Stimulated activated CD4-positive, alpha-beta T cell treated with anti-CD3 and anti-CD28 coated beads, Interleukin-12 subunit alpha, Interleukin-12 subunit beta, amount 100 ng/mL, for 4 hours (primary cell): ENCODE measurements around the gene ARL6IP4.
"Not testable (repeated sequence)": the region's sequence is repeated elsewhere in the genome, so short reads cannot be mapped to it uniquely, and the experiment has no call there.

Source experiments
- DNase-seq: peaks from one replicate; pipeline ENCODE4 v3.0.0-alpha.2; 2020

Gene ARL6IP4

DNA sequence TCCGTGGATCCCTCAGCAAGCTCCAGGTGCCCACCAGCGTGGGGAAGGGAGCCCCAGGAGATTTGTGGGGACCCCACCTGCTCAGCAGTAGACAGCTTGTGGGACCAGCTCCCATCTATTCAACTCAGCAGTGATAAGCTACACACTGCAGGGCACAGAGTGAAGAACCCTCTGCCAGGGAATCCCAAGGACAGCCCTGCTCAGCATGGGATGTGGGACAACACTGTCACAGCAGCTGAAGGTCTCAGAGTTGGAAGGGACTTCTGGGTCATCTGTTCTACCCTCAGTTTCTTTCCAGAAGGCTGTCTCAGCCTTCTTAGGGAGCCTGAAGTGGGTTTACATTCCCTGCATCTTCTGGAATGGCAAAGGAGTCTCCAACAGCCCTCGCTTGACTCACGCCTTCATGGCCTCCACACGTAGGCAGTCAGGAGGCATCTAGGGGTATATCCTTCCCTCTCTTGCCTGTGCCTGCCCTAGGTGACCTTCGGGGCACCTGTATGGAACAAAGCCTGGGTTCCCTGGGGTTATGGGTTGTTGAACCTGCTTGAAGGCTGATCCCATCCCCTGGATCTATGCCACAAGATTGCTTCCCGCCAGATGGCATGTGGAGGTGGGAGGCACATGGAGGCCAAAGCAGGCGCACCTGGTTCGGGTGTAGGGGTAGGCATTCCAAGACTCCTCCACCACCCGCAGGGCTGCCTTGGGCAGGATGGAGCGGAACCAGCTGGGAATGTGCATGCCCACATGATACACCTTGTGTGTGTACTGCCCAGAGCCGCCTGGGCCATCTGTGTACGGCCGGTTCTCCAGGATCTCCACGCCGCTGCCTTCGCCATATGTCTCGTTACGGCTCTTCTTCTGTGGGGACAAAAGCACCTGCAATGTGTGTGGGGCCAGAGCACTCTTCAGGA, 33.0 kb downstream of the ARL6IP4 start:
- DNase-seq = no peak

DNA sequence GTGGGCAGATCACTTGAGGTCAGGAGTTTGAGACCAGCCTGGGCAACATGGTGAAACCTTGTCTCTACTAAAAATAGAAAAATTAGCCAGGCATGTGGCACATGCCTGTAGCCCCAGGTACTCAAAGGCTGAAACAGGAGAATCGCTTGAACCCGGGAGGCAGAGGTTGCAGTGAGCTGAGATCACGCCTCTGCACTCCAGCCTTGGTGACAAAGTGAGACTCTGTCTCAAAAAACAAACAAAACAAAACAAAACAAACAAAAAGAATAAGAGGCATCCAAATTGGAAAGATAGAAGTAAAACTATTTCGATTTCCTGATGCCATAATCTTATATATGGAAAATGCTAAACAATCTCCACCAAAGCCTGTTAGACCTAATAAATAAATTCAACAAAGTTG, 34.0 kb downstream of the ARL6IP4 start:
- DNase-seq = not testable (repeated sequence)

DNA sequence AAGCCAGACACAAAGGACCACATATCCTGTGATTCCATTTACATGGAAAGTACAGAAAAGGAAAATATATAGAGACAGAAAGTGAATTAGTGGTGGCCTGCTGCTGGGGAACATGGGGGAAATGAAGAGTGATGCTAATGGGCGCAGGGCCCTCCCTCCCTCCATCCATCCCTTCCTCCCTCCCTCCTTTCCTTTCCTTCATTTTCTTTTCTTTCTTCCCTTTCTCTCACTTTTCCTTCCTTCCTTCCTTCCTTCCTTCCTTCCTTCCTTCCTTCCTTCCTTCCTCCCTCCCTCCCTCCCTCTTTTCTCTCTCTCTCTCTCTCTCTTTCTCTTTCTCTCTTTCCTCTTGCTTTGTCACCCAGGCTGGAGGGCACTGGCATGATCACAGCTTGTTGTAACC, 37.3 kb downstream of the ARL6IP4 start:
- DNase-seq = no peak

DNA sequence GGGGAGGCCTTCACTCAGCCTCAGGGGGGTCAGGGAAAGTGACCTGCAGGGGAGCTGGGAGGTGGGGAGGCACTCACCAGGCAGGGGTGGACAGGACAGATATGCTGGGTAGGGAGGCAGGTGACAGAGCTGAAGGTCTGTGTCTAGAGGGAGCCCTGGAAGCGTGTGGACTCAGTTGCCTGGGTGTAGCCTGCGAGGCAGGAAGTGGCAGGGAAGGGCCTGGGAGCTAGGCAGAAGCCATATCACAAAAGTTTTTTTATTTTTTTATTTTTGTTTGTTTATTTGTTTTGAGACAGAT, 39.3 kb downstream of the ARL6IP4 start:
- DNase-seq = no peak

DNA sequence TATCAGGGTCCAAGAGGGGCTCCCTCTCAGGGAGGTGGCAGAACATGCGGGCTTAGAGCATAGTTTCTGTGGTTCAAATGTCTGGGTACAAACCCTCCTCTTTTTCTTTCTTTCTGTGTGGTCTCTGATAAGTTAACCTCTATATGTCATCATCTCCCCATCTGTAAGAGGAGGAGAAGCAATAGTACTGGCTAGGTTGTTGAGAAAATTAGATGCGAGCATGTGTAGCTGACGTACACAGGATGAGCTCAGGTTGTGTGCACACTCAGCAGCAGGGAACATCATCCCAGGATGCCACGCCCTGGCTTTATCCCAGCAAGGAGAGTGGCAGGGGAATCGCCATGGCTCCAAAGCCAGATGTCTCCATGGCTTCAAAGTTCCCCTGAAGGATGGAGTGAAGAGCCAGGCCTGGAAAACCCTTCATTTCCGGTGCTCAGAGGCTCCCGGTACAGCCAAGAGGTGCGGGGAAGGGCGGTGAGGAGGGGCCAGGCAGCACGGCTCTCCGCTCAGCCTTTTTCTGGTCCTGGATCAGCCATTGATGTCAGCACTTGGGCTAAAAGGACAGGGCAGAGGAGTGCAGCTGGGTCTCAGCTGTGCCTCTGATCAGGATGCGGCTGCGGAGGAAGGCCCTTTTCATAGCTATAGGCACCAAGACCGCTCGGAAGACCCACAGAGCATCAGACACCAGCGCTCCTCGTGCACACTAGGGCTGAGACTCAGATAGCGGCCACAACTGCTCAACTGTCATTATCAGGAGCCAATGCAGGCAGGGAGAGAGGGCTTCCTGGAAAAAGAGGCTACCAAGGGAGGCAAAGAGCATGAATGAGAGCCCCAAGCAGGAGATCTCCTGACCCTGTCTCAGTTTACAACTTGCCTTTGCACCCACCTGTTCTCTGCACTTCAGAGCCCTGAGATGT, 41.5 kb downstream of the ARL6IP4 start:
- no peak for DNase-seq

DNA sequence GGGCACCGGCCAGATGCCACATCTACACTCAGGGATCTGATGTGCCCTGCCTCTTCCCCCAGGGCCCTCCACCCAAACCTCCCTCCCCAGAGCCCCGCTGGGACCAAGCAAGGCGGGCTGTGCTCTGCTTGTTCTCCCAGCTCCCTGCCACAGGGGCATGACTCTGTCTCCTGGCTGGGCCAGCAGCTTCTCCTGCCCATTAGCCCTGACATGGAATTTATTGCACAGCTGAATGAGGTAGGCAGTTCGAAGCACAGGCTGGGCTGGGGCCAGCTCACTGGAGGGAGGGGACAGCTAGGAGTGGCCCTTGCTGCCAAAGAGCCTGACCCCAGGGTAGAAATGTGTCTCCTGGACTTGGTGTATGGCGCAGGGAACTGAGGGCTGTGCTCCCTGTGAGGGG, 42.4 kb downstream of the ARL6IP4 start:
- no peak for DNase-seq

DNA sequence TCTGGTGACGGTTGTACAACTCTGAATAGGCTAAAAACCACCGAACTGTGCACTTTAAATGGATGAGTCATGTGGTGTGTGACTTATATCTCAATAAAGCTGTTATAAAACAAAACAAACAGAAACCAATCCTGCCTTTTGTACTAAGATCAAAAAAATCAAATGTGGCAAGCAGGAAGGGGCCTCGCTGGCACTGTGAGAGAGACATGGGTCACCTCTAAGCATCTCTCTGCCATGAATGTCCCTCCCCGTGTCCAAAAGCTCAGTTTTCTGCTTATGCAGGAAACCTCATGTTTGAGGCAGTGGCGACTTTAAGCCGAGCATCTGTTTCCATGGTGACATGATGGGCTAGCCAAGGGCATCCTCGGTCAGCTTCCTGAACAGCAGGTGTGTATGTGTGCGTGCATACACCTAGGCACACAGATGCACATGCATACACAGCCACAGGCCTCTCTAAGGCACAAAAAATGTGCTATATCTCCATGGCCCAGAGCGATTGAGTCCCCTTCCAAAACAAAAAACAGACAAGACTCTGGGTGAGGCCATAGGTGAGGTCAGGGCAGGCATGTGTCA, 44.4 kb downstream of the ARL6IP4 start:
- DNase-seq = no peak

DNA sequence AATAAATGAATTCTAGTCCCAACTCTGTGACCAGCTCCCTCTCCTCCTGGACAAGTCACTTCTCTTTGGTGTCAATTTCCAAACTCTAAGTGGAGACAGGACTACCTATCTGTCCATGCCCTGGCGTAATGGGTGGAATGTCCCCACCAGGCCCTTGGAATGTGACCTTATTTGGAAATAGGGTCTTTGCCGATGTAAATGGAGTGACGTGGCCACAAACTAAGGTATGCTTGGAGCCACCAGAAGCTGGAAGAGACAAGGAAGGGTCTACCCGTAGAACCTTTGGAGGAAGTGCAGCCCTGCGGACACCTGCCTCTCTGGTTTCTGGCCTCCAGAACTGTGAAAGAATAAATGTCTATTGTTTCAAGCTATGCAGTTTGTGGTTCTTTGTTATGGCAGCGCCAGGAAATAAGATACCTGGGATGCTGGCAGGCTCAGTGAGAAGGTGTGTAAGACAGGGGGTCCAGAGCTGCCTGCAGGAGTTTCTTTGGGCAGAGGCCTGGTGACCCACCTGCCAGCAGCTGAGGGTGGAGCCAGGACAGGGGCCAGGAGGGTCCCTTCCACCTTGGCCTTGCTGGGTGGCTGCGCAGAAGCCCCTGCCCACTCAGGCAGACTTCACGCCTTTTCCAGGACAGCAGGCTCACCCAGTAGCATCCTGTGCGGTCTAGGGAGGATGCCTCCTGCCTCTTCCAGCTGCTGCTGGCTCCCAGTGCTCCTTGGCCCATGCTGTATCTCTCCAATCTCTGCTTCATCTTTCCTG, 45.8 kb downstream of the ARL6IP4 start:
- DNase-seq = no peak

DNA sequence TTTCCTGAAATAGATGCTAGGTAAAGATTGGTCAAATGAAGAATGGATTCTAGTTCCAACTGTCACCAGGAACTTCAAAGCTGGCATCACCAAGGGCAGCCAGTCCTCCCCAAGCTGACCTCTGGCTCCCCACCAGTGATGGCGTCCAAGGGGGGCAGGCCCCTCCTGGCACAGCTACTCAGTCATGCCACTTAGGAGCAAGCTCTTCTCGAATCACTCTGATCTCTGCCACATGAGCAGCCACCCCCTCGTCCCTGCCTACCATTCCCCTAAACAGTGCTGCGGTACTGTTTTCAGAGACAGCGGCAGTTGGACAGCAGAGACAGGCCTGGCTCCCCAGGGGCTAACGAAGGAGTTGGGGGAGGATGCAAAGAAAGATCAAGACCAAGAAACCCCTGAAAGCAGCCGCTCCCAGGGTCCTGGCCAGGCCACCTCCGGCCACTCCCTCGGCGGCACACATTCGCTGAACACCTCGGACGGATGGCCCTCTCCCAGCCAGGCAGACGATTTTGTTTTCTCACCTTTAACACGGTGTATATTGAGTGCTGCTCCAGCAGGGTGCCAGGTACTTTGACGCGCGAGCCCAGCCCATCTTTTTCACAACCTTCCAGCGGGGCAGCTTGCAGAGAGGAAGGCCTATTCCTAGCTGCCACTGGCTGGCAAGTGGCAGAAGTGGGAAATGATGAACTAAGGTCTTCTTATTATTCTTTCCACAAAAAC, 47.4 kb downstream of the ARL6IP4 start:
- DNase-seq = no peak

DNA sequence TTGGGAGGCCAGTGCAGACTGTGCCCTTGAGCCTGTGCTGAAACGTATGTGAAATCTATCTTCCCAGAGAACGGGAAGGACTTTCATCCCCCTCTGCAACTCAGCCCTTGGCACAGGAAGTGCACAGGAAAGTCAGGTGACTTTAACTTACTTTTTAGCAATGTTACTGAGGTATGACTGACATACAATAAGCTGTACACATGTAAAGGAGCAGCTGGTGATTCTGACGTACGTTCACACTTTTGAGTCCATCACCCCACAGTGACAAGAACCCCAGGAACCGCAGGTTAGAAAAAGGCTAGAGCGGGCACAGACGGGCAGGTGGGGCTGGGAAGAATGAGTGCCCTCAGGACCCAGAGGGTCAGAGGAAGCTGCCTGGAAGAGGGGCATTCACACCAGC, 48.0 kb downstream of the ARL6IP4 start:
- DNase-seq = no peak

DNA sequence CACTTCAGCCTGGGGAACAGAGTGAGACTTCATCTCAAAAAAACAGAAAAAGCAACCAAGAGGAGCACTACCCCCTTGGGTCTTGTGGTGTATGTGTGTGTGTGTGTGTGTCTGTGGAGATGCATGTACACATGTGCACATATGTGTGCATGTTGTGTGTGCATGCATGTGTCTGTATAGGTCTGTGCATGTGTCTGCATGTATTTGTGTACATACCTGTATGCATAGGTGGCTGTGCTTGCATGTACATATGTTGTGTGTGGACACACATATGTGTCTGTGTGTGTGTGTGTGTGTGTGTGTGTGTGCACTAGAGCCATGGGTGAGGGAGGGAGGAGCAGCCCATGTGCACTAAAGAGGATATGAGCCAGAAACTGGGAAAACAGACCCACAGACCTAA, 49.1 kb downstream of the ARL6IP4 start:
- DNase-seq = no peak

DNA sequence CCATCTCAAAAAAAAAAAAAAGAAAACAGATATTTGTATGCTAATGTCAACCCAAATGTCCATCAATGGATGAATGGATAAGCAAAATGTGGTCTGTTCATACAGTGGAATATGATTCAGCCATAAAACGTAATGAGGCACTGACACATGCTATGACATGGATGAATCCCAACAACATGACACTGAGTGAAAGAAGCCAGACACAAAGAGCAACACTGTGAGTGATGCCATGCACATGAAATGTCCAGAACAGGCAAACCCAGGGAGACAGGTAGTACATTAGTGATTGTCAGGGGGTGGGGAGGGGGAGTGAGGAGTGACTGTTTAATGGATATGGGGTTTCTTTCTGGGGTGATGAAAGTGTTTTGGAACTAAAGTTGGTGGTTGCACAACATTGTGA, 50.2 kb downstream of the ARL6IP4 start:
- DNase-seq = no peak

DNA sequence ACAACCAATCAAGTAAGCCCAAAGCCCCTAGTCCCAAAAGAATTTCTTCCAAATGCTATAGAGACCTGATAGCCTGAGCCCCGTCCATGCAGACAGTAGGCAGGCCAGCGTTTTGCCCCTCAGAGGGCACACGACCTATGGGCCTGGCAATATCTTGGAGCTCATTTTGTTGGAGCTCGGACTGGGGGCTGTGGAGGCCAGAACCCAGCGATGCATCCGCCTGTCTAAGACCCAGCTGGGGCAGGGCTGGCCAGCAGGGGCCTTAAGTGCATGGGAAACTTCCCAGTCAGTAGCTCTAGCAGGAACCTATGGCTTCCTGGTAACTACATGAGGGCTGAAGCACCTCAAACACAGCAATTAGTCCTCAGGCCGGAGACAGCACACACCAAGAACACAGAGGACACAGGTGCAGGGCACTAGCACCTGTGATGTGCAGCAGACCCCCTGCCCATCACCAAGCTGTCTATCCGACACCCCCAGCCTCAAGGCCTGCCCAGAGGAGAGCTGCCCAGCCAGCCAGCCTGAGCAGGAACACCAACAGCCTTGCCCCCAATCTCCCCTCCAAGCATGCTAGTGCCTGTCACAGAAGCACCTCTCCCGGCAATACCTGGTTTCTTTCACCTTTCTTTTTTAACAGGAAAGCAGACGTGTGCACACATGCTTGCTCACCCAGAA, 50.8 kb downstream of the ARL6IP4 start:
- DNase-seq = no peak
